Astrocyte (in vitro differentiated cells and primary cell): ENCODE results near the gene LRRC52. TPM values are rescaled to one million over a fixed set of nuclear protein-coding genes. Genes with fewer than 3 reads are reported as not detected.

Experiments used
- DNase-seq: peaks from one replicate; pipeline ENCODE4 v3.0.0-alpha.2; 2010; ENCODE audit warnings: low read depth
- FAIRE-seq: peaks from 2 replicates; lab custom pipeline; 2011; peaks lifted over from hg19 to GRCh38; lab: Jason Lieb, UNC
- H2AFZ ChIP-seq: 2 replicates; pipeline ENCODE4 v1.6.0; 2012; ENCODE audit warnings: low read depth, low read length, inconsistent platforms
- H3K27ac ChIP-seq: 2 replicates; pipeline ENCODE4 v1.5.1; 2011; ENCODE audit warnings: low read depth, low read length, inconsistent platforms
- H3K27me3 ChIP-seq: 2 replicates; pipeline ENCODE4 v1.6.0; 2011; ENCODE audit warnings: low read length, inconsistent platforms; ENCODE audit not compliant: insufficient read depth
- H3K36me3 ChIP-seq: 2 replicates; pipeline ENCODE4 v1.5.1; 2011; ENCODE audit warnings: low read length, inconsistent platforms; ENCODE audit not compliant: insufficient read depth
- H3K4me1 ChIP-seq: 2 replicates; pipeline ENCODE4 v1.5.1; 2011; ENCODE audit warnings: low read length, inconsistent platforms; ENCODE audit not compliant: insufficient read depth
- H3K4me2 ChIP-seq: 2 replicates; pipeline ENCODE4 v1.6.0; 2012; ENCODE audit warnings: low read length, inconsistent platforms
- H3K4me3 ChIP-seq: 2 replicates; pipeline ENCODE4 v1.5.1; 2011; ENCODE audit warnings: low read depth, mild to moderate bottlenecking, low read length, inconsistent platforms; ENCODE audit not compliant: insufficient read depth
- H3K79me2 ChIP-seq: 2 replicates; pipeline ENCODE4 v1.6.0; 2012; ENCODE audit warnings: mild to moderate bottlenecking, low read length, inconsistent platforms; ENCODE audit not compliant: insufficient read depth
- H3K9ac ChIP-seq: 2 replicates; pipeline ENCODE4 v1.6.0; 2012; ENCODE audit warnings: mild to moderate bottlenecking, low read length, inconsistent platforms
- H3K9me3 ChIP-seq: 2 replicates; pipeline ENCODE4 v1.5.1; 2012; ENCODE audit warnings: low read depth, mild to moderate bottlenecking, low read length, inconsistent platforms; ENCODE audit not compliant: insufficient read depth
- H4K20me1 ChIP-seq: 2 replicates; pipeline ENCODE4 v1.6.0; 2012; ENCODE audit warnings: low read length, inconsistent platforms; ENCODE audit not compliant: insufficient read depth
- H3K27ac Mint-ChIP-seq: one replicate; pipeline ENCODE4 v1.8.0; 2021; ENCODE audit warnings: mild to moderate bottlenecking, mixed read lengths; ENCODE audit not compliant: unreplicated experiment
- H3K27me3 Mint-ChIP-seq: one replicate; pipeline ENCODE4 v1.8.0; 2021; ENCODE audit warnings: low read depth, mixed read lengths; ENCODE audit not compliant: unreplicated experiment
- H3K36me3 Mint-ChIP-seq: one replicate; pipeline ENCODE4 v1.8.0; 2021; ENCODE audit warnings: low read depth, mixed read lengths; ENCODE audit not compliant: unreplicated experiment
- H3K4me1 Mint-ChIP-seq: one replicate; pipeline ENCODE4 v1.8.0; 2021; ENCODE audit warnings: low read depth, mixed read lengths; ENCODE audit not compliant: unreplicated experiment
- H3K4me3 Mint-ChIP-seq: one replicate; pipeline ENCODE4 v1.8.0; 2021; ENCODE audit warnings: mild to moderate bottlenecking, moderate library complexity, mixed read lengths; ENCODE audit not compliant: unreplicated experiment
- H3K9me3 Mint-ChIP-seq: one replicate; pipeline ENCODE4 v1.8.0; 2021; ENCODE audit warnings: mild to moderate bottlenecking, mixed read lengths; ENCODE audit not compliant: unreplicated experiment
- EZH2 ChIP-seq: IDR thresholded peaks from 2 replicates; pipeline ENCODE4 v1.6.1; 2012; ENCODE audit warnings: mild to moderate bottlenecking, low read length, inconsistent platforms; ENCODE audit not compliant: insufficient read depth
- total RNA-seq: library from RNA; stranded (reverse); gene quantifications from 2 replicates; pipeline ENCODE4 v1.2.1, GENCODE V29; 2021
- TF ChIP-seq, protein P1 (sequence below): IDR thresholded peaks from 2 replicates; pipeline ENCODE4 v1.5.1; 2011; ENCODE audit warnings: low read depth, mild to moderate bottlenecking, inconsistent platforms, low read length, moderate library complexity; ENCODE audit not compliant: insufficient read depth

The LRRC52 gene
- total RNA-seq, 1 donor from 2014 or later, result not detected

DNA sequence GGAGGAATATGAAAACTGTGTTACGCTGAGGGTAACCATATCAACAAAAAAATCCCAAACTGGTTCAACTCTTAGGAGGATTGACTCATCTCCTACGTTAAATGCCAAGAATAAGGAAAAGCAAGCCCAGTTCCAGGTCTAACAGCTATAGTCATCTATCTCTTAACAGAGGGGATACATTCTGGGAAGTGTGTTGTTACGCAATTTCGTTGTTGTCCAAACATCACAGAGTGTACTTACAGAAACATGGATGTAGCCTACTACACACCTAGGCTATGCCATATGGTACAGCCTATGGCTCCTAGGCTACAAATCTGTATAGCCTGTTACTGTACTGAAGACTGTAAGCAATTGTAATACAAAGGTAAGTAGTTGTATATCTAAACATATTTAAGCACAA is 23.2 kb upstream of the LRRC52 start:
- Mint-ChIP-seq H3K36me3 (no peaks in the 10 kb centered on the region), H3K27me3 (peaks cover 36% of the 10 kb centered on the region), H3K4me1 (no peaks in the 10 kb centered on the region), H3K27ac (no peak overlapping the region), H3K4me3 (no peak overlapping the region), H3K9me3 (peaks cover 32% of the 10 kb centered on the region)
- Histone ChIP-seq H3K27me3 (no peaks in the 10 kb centered on the region), H3K4me2 (no peak overlapping the region), H3K4me1 (no peaks in the 10 kb centered on the region), H3K4me3 (no peak overlapping the region), H2AFZ (no peak overlapping the region), H3K9ac (no peak overlapping the region), H4K20me1 (no peaks in the 10 kb centered on the region), H3K27ac (no peak overlapping the region), H3K79me2 (no peaks in the 10 kb centered on the region), H3K9me3 (no peaks in the 10 kb centered on the region), H3K36me3 (no peaks in the 10 kb centered on the region)
- FAIRE-seq, result no peak
- no peak for DNase-seq
- no peak for TF ChIP-seq EZH2
- TF ChIP-seq, protein P1, sequence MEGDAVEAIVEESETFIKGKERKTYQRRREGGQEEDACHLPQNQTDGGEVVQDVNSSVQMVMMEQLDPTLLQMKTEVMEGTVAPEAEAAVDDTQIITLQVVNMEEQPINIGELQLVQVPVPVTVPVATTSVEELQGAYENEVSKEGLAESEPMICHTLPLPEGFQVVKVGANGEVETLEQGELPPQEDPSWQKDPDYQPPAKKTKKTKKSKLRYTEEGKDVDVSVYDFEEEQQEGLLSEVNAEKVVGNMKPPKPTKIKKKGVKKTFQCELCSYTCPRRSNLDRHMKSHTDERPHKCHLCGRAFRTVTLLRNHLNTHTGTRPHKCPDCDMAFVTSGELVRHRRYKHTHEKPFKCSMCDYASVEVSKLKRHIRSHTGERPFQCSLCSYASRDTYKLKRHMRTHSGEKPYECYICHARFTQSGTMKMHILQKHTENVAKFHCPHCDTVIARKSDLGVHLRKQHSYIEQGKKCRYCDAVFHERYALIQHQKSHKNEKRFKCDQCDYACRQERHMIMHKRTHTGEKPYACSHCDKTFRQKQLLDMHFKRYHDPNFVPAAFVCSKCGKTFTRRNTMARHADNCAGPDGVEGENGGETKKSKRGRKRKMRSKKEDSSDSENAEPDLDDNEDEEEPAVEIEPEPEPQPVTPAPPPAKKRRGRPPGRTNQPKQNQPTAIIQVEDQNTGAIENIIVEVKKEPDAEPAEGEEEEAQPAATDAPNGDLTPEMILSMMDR, result no peak

DNA sequence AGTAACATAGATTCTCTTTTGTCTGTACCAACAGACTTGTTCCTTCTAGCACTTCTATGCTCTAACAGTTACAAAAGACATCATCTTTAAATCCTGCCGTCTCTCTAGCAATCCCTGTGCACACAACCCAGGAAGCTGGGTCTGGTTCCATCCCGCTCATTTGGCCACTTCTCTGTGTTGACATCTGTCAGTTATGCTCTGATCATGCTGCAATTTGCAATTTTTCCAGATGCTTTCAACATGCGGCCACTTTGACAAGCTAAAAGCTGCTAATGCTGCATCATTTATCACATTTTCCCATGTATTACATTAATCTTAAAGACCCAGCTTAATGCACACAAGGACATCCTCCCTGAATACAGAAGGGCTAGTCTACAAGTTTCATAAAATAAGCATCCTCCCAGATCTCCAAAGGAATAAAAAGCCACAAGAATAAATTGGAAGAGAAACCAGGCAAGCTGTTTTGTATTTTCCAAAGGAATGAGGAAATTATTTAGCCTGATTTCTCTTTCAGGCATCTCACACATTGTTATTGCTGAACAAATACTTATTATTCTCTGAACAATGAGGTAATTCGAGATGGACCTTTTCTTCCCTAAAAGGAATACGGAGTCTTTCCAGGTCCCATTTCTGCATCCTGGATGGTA is 19.0 kb upstream of the LRRC52 start:
- no peak for DNase-seq
- Histone ChIP-seq H3K36me3 (no peaks in the 10 kb centered on the region), H3K79me2 (no peaks in the 10 kb centered on the region), H3K4me3 (no peak overlapping the region), H4K20me1 (no peaks in the 10 kb centered on the region), H3K4me1 (no peaks in the 10 kb centered on the region), H2AFZ (no peak overlapping the region), H3K9me3 (no peaks in the 10 kb centered on the region), H3K27ac (no peak overlapping the region), H3K27me3 (no peaks in the 10 kb centered on the region), H3K9ac (no peak overlapping the region), H3K4me2 (no peak overlapping the region)
- no peak overlapping the region for H3K27ac Mint-ChIP-seq
- H3K4me1 Mint-ChIP-seq, result peaks cover 5% of the 10 kb centered on the region
- no peaks in the 10 kb centered on the region for H3K36me3 Mint-ChIP-seq
- H3K9me3 Mint-ChIP-seq, result peaks cover 22% of the 10 kb centered on the region
- no peak for FAIRE-seq
- no peak overlapping the region for H3K4me3 Mint-ChIP-seq
- TF ChIP-seq, protein P1, result no peak
- H3K27me3 Mint-ChIP-seq, result peaks cover 24% of the 10 kb centered on the region

DNA sequence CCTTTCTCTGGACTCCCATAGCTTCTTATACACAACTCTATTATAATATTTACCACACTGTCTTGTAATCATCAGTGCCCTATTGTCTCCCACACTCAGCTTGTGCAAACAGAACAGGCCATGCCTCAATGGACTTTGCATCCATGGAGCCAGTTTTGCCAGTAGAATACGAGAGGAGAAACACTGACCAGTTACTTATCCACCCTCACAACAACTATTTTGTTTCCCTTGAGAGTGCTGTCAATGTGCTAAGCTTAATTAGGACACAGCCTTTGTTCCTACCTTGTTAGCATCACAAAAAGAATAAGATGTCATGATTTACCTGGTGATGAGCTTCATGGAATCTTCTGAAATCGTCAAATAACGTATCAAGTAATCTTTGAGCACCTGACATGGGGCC is 18.1 kb upstream of the LRRC52 start:
- Histone ChIP-seq H3K36me3 (no peaks in the 10 kb centered on the region), H4K20me1 (no peaks in the 10 kb centered on the region), H3K9me3 (no peaks in the 10 kb centered on the region), H3K4me2 (no peak overlapping the region), H3K79me2 (no peaks in the 10 kb centered on the region), H3K27me3 (no peaks in the 10 kb centered on the region), H3K9ac (no peak overlapping the region), H2AFZ (no peak overlapping the region), H3K27ac (no peak overlapping the region), H3K4me1 (no peaks in the 10 kb centered on the region), H3K4me3 (no peak overlapping the region)
- Mint-ChIP-seq H3K27ac (no peak overlapping the region), H3K36me3 (no peaks in the 10 kb centered on the region), H3K9me3 (peaks cover 17% of the 10 kb centered on the region), H3K4me1 (peaks cover 5% of the 10 kb centered on the region), H3K4me3 (no peak overlapping the region), H3K27me3 (peaks cover 28% of the 10 kb centered on the region)
- no peak for FAIRE-seq
- TF ChIP-seq EZH2, result no peak
- TF ChIP-seq, protein P1, result no peak
- DNase-seq, result no peak
